ENCODE data around the gene COL21A1. TPM values are rescaled to one million over a fixed set of nuclear protein-coding genes. Genes with fewer than 3 reads are reported as not detected.

COL21A1 gene
- total RNA-seq, 1 experiment from 2014 or later = 3.3 TPM

DNA sequence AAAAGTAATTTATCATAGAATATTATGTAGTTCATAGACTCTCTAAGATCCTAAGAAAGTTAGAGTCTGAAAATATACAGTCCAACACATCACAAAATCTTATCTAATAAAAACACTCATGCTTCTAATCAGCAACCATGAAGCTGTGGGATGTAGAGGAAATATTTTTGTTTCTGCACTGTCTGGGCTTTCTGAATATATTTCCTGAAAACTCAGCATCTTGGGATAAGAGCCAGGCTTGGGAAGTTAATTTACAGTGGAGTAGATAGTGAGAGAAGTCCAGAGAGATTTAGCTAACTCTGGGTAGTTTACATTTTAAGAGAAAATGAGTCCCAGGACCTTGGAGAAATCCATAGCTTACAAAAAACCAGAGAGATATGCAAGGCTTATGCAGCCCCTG, 221.6 kb downstream of the COL21A1 start:
- Histone ChIP-seq H3K4me3 (ENCODE audit: low read depth in 2 of 2, low read length in 2 of 2) (no peak overlapping the region), H3K4me1 (ENCODE audit: control insufficient read depth, insufficient read depth, low read length) (no peaks in the 10 kb centered on the region), H3K27ac (ENCODE audit: low read length) (no peak overlapping the region), H3K9me3 (ENCODE audit: control insufficient read depth, insufficient read depth, low read depth, low read length) (no peaks in the 10 kb centered on the region), H3K27me3 (ENCODE audit: control insufficient read depth, insufficient read depth, low read length) (no peaks in the 10 kb centered on the region), H3K36me3 (ENCODE audit: control insufficient read depth, insufficient read depth, low read length) (no peaks in the 10 kb centered on the region; the same call in 1 of the 2 replicates)
- TF ChIP-seq, protein P1, sequence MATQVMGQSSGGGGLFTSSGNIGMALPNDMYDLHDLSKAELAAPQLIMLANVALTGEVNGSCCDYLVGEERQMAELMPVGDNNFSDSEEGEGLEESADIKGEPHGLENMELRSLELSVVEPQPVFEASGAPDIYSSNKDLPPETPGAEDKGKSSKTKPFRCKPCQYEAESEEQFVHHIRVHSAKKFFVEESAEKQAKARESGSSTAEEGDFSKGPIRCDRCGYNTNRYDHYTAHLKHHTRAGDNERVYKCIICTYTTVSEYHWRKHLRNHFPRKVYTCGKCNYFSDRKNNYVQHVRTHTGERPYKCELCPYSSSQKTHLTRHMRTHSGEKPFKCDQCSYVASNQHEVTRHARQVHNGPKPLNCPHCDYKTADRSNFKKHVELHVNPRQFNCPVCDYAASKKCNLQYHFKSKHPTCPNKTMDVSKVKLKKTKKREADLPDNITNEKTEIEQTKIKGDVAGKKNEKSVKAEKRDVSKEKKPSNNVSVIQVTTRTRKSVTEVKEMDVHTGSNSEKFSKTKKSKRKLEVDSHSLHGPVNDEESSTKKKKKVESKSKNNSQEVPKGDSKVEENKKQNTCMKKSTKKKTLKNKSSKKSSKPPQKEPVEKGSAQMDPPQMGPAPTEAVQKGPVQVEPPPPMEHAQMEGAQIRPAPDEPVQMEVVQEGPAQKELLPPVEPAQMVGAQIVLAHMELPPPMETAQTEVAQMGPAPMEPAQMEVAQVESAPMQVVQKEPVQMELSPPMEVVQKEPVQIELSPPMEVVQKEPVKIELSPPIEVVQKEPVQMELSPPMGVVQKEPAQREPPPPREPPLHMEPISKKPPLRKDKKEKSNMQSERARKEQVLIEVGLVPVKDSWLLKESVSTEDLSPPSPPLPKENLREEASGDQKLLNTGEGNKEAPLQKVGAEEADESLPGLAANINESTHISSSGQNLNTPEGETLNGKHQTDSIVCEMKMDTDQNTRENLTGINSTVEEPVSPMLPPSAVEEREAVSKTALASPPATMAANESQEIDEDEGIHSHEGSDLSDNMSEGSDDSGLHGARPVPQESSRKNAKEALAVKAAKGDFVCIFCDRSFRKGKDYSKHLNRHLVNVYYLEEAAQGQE (IDR thresholded peaks at IDR 0.05; ENCODE audit: insufficient read depth in 1 of 2, low read depth in 2 of 2, low read length in 1 of 2) = no peak
- TF ChIP-seq, protein P2, sequence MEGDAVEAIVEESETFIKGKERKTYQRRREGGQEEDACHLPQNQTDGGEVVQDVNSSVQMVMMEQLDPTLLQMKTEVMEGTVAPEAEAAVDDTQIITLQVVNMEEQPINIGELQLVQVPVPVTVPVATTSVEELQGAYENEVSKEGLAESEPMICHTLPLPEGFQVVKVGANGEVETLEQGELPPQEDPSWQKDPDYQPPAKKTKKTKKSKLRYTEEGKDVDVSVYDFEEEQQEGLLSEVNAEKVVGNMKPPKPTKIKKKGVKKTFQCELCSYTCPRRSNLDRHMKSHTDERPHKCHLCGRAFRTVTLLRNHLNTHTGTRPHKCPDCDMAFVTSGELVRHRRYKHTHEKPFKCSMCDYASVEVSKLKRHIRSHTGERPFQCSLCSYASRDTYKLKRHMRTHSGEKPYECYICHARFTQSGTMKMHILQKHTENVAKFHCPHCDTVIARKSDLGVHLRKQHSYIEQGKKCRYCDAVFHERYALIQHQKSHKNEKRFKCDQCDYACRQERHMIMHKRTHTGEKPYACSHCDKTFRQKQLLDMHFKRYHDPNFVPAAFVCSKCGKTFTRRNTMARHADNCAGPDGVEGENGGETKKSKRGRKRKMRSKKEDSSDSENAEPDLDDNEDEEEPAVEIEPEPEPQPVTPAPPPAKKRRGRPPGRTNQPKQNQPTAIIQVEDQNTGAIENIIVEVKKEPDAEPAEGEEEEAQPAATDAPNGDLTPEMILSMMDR (IDR thresholded peaks at IDR 0.05) = no peak
- no peak for TF ChIP-seq TCF7L2 (IDR thresholded peaks at IDR 0.05; ENCODE audit: low read depth, low read length)
- no peak for TF ChIP-seq POLR2AphosphoS5 (IDR thresholded peaks at IDR 0.05; ENCODE audit: low read depth, low read length)
- no peak for TF ChIP-seq SIN3A (IDR thresholded peaks at IDR 0.05; ENCODE audit: borderline replicate concordance, insufficient read depth, low read depth, low read length)
- intact Hi-C loops (cut with micrococcal nuclease; ENCODE audit: unreplicated experiment) (no loop called here), in situ Hi-C loops (cut with HindIII; ENCODE audit: low pct_unique_long_range_greater_than_20kb, low sequenced_read_pairs) (no loop called here)
- CTCF ChIA-PET = no interaction called here
- no TSS peak for BruUV-seq (replicated peaks)
- POLR2A ChIA-PET = no interaction called here
- ATAC-seq (no peak), DNase-seq (ENCODE audit: low read depth, low spot score) (no peak)

DNA sequence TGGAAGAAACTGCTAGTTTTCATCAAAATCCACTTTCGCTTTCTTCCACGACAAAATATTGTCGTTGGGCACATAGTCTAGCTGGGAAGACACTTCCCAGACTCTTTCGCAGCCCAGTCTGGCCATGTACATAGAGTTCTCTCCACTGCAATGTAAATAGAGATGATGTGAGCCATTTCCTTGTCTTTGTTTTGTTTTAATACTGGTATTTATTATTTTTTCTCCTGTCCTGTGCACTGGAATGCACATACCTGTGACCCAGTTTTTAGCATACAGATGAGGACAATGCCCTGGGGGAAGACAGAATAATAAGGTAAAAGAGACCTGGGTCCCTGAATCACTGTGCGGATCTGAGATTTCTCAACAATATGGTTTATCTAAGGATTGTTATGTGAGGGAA, 222.4 kb downstream of the COL21A1 start:
- Histone ChIP-seq H3K36me3 (ENCODE audit: control insufficient read depth, insufficient read depth, low read length) (no peaks in the 10 kb centered on the region; the same call in 1 of the 2 replicates), H3K4me3 (ENCODE audit: low read depth in 2 of 2, low read length in 2 of 2) (0 out of 4 replicates have a peak overlapping the region, but pooled peaks of 1 of the 2 experiments have one; percentile 7), H3K4me1 (ENCODE audit: control insufficient read depth, insufficient read depth, low read length) (no peaks in the 10 kb centered on the region), H3K27me3 (ENCODE audit: control insufficient read depth, insufficient read depth, low read length) (no peaks in the 10 kb centered on the region), H3K9me3 (ENCODE audit: control insufficient read depth, insufficient read depth, low read depth, low read length) (no peaks in the 10 kb centered on the region), H3K27ac (ENCODE audit: low read length) (no peak overlapping the region)
- in situ Hi-C loops (cut with HindIII; ENCODE audit: low pct_unique_long_range_greater_than_20kb, low sequenced_read_pairs) (no loop called here), intact Hi-C loops (cut with micrococcal nuclease; ENCODE audit: unreplicated experiment) (no loop called here)
- DNase-seq (ENCODE audit: low read depth, low spot score) (no peak), ATAC-seq (no peak)
- no TSS peak for BruUV-seq (replicated peaks)
- ChIA-PET POLR2A (no interaction called here), CTCF (no interaction called here)
- TF ChIP-seq, protein P1 (IDR thresholded peaks at IDR 0.05; ENCODE audit: insufficient read depth in 1 of 2, low read depth in 2 of 2, low read length in 1 of 2) = no peak
- TF ChIP-seq, protein P2 (IDR thresholded peaks at IDR 0.05) = no peak
- no peak for TF ChIP-seq TCF7L2 (IDR thresholded peaks at IDR 0.05; ENCODE audit: low read depth, low read length)
- no peak for TF ChIP-seq SIN3A (IDR thresholded peaks at IDR 0.05; ENCODE audit: borderline replicate concordance, insufficient read depth, low read depth, low read length)

All from Panc1 (cell line).